AG04450 (cell line): ENCODE data around the gene ZKSCAN5. TPM values are rescaled to one million over a fixed set of nuclear protein-coding genes. Genes with fewer than 3 reads are reported as not detected.
"Not testable (repeated sequence)": the region's sequence is repeated elsewhere in the genome, so short reads cannot be mapped to it uniquely, and the experiment has no call there.

Source experiments
- CTCF ChIA-PET: fragments of 300-600, 350-600 bp; formaldehyde crosslinking; extraction: SDS; loops from one replicate; lab custom pipeline; 2022; ENCODE audit warnings: antibody characterized with exemption, inconsistent platforms; lab: Charles Lee
- POLR2A ChIA-PET: fragments of 350-600 bp; formaldehyde crosslinking; extraction: SDS; loops from one replicate; lab custom pipeline; 2021; ENCODE audit warnings: antibody characterized with exemption, inconsistent platforms; lab: Yijun Ruan, JAX
- DNase-seq: peaks from one replicate; pipeline ENCODE4 v3.0.0-alpha.2; 2011; ENCODE audit warnings: low read depth, low spot score
- H3K27ac ChIP-seq: one replicate; pipeline ENCODE4 v1.5.1; 2012; ENCODE audit warnings: low read depth, low read length, control low read depth
- H3K27me3 ChIP-seq: one replicate; pipeline ENCODE4 v1.6.0; 2012; ENCODE audit warnings: low read length; ENCODE audit not compliant: control insufficient read depth, insufficient read depth
- H3K4me3 ChIP-seq: 2 replicates; pipeline ENCODE4 v1.5.1; 2011; ENCODE audit warnings: mild to moderate bottlenecking, low read depth, low read length, control low read depth
- H3K9me3 ChIP-seq: 2 replicates; pipeline ENCODE4 v1.5.1; 2012; ENCODE audit warnings: low read length; ENCODE audit not compliant: control insufficient read depth, insufficient read depth
- polyA plus RNA-seq: library from polyadenylated mRNA; depleted of rRNA; stranded (reverse); fragments of >200 nt; gene quantifications from 2 replicates; pipeline ENCODE4 v1.2.3, GENCODE V29; 2011
- TF ChIP-seq, protein P1 (sequence below): IDR thresholded peaks from 2 replicates; pipeline ENCODE4 v1.5.1; 2011; ENCODE audit warnings: low read depth, low read length, control low read depth, inconsistent platforms

ZKSCAN5 gene
- polyA plus RNA-seq, 1 experiment: 13.4 TPM

DNA sequence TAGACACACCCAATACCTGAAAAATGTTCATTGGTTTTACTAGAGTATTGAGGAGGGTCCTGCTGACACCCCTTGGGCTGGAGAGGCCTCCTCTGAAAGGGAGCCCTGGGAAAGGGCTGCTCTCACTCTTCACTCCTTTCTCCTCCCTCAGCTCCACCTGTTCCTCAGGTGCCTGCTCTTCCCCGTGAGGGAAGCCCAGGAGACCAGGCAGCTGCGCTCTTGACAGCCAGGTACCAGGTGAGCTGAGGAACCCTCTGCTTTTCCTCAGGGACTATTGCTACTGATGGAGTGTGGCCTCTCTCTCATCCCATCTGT, 57.2 kb downstream of the ZKSCAN5 start:
- TF ChIP-seq, protein P1, sequence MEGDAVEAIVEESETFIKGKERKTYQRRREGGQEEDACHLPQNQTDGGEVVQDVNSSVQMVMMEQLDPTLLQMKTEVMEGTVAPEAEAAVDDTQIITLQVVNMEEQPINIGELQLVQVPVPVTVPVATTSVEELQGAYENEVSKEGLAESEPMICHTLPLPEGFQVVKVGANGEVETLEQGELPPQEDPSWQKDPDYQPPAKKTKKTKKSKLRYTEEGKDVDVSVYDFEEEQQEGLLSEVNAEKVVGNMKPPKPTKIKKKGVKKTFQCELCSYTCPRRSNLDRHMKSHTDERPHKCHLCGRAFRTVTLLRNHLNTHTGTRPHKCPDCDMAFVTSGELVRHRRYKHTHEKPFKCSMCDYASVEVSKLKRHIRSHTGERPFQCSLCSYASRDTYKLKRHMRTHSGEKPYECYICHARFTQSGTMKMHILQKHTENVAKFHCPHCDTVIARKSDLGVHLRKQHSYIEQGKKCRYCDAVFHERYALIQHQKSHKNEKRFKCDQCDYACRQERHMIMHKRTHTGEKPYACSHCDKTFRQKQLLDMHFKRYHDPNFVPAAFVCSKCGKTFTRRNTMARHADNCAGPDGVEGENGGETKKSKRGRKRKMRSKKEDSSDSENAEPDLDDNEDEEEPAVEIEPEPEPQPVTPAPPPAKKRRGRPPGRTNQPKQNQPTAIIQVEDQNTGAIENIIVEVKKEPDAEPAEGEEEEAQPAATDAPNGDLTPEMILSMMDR: no peak
- Histone ChIP-seq H3K9me3 (peaks cover 5% of the 10 kb centered on the region; the same call in 1 of the 2 replicates), H3K4me3 (no peak overlapping the region), H3K27me3 (no peaks in the 10 kb centered on the region), H3K27ac (peak overlapping the region; percentile 88)
- ChIA-PET POLR2A (no interaction called here), CTCF (no interaction called here)
- DNase-seq: no peak

DNA sequence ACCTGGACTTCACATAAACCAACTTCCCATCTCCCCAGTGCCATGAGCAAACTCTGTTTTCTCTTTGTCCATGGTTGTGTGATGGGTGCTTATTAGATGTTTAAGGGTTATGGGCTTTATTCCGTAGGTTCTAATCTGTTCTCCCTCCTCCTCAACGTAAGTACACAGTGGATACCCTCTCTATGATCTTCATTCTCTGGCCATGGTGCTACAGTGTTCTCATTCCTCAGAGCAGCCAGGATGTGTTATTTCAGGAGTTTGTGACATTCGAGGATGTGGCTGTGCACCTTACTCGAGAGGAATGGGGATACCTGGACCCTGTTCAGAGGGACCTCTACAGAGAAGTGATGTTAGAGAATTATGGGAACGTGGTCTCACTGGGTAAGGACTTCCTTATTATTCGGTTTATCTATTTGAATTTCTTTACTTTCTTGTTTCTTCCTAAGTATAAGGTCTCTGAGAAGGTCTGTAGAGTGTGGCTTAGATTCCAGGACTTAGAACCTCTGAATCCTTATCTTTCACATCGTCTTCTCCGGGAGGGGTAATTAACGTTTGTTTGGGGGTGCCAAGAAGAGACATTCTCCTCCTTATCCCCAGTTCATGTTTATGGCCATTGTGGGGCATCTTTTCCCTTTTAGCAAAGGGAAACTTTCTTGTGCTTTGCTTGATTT, 57.8 kb downstream of the ZKSCAN5 start:
- POLR2A ChIA-PET: no interaction called here
- Histone ChIP-seq H3K9me3 (peaks cover 5% of the 10 kb centered on the region; the same call in 1 of the 2 replicates), H3K27ac (peak overlapping the region; percentile 88), H3K27me3 (no peaks in the 10 kb centered on the region), H3K4me3 (peak overlapping the region; percentile 20; the same call in 1 of the 2 replicates)
- DNase-seq: no peak
- TF ChIP-seq, protein P1: no peak
- CTCF ChIA-PET: no interaction called here

DNA sequence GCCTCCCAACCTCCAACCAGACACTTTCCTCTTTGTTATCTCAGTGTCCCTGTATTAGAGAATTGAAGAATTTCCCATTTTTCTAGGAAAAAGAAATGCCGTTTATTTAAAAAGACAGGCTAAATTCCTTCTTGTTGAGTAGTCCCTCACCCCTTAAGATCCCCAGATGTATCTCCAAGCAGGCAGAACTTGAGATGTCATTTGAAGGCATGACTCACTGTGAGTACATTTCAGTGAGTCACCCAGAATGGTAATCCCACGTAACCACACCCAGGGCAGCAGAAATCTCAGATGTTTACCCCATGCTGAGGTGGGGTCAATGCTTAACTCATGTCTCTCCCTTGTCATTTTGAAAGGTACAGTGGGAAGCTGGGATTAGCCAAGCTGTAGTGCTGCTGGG, 58.4 kb downstream of the ZKSCAN5 start:
- peak; percentile 96 for DNase-seq
- ChIA-PET POLR2A (no interaction called here), CTCF (no interaction called here)
- TF ChIP-seq, protein P1: no peak
- Histone ChIP-seq H3K27me3 (no peaks in the 10 kb centered on the region), H3K9me3 (peaks cover 5% of the 10 kb centered on the region; the same call in 1 of the 2 replicates), H3K27ac (peak overlapping the region; percentile 88), H3K4me3 (peak overlapping the region; percentile 20; the same call in 1 of the 2 replicates)

DNA sequence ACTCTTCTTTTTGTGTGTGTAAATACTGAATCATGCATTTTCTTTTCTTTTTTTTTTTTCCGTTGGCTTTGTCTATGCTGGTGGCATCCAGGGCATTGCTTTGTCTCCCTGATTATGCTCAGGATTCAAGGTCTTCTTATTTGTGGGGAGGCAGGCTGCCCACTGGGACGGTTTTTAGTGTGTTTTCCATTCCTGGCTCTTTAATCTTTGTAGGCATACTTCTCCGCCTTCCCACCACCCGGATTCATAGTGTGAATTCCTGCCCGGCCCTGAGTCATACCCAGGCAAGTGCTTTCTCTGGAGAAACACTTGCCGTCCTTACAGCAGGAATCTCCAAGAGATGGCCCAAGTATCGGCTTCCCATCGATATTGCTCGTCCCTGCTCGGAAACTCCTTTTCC, 59.2 kb downstream of the ZKSCAN5 start:
- Histone ChIP-seq H3K27ac (peak overlapping the region; percentile 88), H3K27me3 (no peaks in the 10 kb centered on the region), H3K9me3 (peaks cover 2% of the 10 kb centered on the region; the same call in 1 of the 2 replicates), H3K4me3 (no peak overlapping the region)
- DNase-seq: peak; percentile 26
- POLR2A ChIA-PET: no interaction called here
- CTCF ChIA-PET: no interaction called here
- TF ChIP-seq, protein P1: no peak

DNA sequence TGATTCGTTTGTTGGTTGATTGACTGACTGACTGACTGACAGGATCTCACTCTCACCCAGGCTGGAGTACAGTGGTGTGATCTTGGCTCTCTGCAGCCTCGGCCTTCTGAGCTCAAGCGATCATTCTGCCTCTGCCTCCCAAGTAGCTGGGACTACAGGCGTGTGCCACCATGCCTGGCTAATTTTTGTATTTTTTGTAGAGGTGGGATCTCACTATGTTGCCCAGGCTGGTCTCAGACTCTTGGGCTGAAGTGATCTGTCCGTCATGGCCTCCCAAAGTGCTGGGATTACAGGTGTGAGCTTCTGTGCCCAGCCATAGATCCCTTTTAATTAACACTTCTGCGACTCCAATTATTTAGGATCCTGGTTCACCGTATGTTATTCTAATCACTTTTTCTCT, 64.3 kb downstream of the ZKSCAN5 start:
- H3K9me3 ChIP-seq, H3K27me3 ChIP-seq, DNase-seq, H3K4me3 ChIP-seq, H3K27ac ChIP-seq: not testable (repeated sequence)
- ChIA-PET CTCF (interaction anchor here (0.5 kb wide), 1 partner anchor 35 kb away, joined by 3 read pairs; no protein-coding TSS in a partner anchor), POLR2A (interaction anchor here (0.6 kb wide), 1 partner anchor 10 kb away, joined by 4 read pairs; the partner anchor contains the start of gene ZNF655)
